ENCODE data around the gene RARA.
"Not testable (repeated sequence)": the region's sequence is repeated elsewhere in the genome, so short reads cannot be mapped to it uniquely, and the experiment has no call there.

The RARA gene

GRCh38 chr17:40299159-40299757 is 9.7 kb upstream of the RARA start:
- DNase-seq: not testable (repeated sequence)

DNA sequence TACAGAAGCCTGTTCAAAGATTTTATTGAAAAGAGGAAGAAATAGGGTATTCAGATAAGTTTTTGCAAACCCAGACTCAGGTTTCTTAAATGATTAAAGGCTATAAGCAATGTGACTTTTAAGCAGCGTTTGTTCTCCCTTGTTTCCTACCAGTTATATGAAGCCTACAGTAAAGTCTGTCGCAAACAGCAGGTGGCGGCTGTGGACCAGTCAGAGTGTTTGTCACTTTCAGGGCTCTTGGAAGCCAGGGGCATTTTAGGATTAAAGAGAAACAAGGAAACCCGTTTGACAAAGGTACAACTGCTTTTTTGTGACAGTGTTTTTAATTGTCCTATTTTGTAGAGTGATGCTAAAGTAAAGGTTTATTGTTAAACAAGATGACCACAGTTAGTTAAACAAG is 7.7 kb upstream of the RARA start:
- no peak for DNase-seq

GRCh38 chr17:40303009-40303657 is 5.8 kb upstream of the RARA start:
- peak; percentile 48 for DNase-seq

GRCh38 chr17:40303708-40304551 is 5.0 kb upstream of the RARA start:
- peak; percentile 26 for DNase-seq

DNA sequence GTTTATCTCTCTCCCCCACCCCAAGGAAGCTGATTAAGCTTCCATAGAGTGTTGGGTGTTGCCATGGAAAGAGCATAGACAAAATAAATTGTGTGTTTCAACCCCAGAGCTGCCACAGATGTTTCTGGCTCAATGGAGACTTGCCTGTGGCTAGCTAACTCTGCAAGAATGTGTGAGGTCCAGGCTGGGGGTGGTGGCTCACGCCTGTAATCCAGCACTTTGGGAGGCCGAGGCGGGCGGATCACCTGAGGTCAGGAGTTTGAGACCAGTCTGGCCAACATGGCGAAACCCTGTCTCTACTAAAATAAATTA is 4.5 kb upstream of the RARA start:
- not testable (repeated sequence) for DNase-seq

GRCh38 chr17:40304866-40305265 is 4.1 kb upstream of the RARA start:
- not testable (repeated sequence) for DNase-seq

DNA sequence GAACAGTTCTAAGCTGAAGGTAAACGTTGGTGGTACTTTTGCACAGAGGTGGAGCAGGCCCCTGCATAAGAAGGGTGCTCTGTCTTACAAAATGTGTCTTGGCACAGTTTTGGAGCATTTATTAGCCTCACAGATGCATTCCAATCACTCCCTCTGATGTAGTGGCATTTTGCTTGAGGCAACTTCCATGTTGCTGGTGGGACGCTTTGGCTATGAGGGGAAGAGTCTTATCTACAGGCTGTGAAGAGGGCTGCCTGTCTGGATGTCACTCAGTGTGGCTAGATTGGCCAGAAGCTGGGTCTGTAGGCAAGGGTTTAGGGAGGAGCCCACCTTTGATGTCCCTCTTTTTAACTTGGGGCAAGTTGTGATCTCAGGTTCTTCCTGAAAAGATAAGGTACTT is 2.6 kb upstream of the RARA start:
- no peak for DNase-seq

DNA sequence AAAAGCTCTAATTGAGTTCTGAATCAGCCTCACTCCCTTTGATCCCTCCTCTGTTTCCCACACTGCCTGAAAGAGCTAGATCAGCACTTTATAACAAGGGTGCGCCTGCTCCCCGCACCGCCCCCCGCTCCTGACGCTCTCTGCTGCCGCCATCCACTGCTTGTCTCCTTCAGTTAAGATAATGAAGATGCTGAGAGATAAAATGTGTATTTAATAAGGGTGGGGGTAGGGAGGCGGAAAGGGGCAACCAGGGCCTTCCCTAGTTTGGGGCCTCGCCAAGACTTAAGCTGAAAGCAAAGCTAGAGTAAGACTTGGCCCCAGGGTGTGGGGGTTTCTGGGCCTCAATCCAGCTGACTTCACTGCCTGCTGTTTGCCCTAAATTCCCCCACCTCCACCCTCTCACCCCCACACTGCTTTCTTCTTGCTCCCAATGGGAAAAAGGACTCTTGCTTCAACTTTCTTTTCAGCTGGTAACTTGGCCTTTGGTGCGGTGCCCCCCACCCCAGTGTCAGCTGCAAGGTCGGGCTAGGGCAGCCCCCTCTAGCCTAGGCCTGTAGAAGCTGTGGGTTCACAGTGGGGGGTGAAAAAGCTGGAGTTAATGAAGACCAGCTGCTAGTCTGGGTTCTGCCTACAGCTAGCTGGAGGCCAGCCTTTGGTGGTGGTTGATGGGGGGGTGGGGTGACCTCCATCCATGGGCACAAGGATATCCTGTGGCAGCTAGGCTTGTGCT is 1.8 kb upstream of the RARA start:
- peak; percentile 66 for DNase-seq

DNA sequence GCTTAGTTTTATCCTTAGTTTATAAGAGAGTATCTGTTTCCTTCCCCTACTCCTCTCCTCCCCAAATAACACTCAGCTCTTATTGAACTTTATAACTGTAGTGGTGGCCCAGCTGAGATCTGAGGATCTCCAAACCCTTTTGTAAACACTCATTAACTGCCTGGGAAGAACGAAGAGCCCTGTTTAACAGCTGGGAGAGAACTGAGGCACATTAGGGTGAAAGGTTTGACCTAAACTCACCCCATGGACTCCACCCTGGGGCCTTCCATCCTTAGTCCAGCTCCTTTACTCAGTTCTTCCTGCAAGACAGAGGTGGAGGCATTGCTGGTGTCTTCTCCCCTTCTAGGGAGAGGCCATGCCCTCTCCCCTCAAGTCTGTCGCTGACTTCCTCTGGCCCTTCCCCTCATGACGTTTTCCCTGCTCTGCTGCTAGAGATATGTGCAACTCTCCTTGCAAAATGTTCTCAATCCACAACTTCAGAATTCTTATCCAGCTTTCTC is 1.2 kb upstream of the RARA start:
- DNase-seq: no peak

DNA sequence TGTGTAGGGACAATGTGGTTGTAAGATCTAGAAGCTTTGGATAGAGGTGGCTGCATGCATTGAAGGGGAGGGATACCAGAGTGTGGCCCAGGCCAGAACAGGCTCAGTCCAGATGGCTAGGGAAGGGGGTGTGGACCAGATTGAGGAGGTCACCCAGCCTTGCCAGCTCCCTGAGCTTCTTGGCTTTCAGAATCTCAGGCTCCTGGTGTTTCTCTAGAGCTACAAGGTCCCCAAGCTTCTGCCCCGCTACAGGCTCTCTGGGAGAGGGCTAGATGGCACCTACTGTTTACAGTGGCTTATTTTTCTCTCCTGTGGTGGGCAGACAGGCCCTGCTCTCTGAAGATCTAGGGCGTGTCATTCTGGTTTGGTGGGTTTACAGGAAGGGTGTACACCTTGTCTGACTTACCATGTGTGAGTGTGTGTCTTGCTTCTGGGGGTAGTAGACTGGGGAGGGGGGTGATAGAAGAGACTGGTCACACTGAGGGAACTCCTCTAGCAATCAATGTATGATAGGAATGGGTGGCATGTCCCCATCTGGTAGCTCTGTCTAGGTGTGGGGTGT is 1.1 kb downstream of the RARA start:
- DNase-seq: no peak

- DNase-seq: no peak
Measured at GRCh38 chr17:40310882-40311391, 2.0 kb downstream of the RARA start.

DNA sequence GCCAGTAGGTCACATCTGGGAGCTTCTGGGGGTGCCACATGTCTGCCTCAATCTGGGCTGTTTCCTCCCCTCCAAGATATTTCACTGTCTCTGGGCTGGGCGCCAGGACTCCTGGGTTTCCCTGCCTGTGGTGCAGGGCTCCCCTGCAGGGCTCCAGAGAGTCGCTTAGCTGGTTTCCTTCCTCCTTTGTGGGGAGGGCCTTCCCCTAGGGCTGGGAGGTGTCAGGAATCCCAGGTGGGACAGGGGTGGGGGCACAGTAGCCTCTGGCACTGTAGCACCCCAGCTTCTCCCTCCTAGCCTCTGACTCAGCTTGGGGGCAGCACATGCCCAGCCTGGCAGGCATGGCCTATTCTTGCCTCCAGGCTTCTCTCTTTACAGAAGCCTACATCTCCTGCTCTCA is 2.6 kb downstream of the RARA start:
- DNase-seq: no peak

DNA sequence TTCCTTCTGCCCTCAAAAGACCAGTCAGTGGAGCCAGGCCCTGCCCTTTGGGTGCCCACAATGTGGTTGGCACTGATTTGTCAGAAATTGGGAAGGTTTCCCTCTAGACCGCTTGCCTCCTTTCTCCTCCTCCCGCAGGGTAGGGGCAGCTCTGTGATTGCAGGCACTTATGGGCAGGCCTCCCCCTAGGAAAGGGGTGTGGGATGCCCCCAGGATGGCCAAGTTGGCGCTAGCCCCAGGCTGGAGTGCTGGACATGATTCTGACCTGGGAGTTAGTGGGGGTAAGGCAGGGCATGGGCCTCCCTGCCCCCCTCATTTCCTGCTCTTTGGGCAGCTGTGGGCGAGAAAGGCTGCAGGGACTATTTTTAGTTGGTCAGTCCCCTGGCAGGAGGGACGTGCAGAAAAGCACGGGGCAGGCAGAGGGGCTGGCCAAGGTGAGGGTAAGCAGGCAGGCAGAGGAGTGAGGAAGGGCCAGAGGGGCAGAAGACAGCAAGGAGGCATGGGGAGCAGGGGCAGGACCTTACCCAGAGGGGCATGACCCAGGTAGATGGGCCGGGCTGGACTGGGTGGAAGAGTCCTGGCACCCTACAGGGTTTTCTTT is 3.3 kb downstream of the RARA start:
- DNase-seq: no peak

GRCh38 chr17:40312893-40313667 is 4.1 kb downstream of the RARA start:
- DNase-seq: no peak

- peak; percentile 93 for DNase-seq
Measured at GRCh38 chr17:40313668-40314583, 4.9 kb downstream of the RARA start.

- peak; percentile 85 for DNase-seq
Measured at GRCh38 chr17:40314584-40314956, 5.6 kb downstream of the RARA start.

- no peak for DNase-seq
Measured at GRCh38 chr17:40315206-40315605, 6.2 kb downstream of the RARA start.

GRCh38 chr17:40315678-40316570 is 6.9 kb downstream of the RARA start:
- DNase-seq: no peak
